Stomach (tissue), 19 donors: Measurements from ENCODE around the gene RSPH10B2. TPM values are rescaled to one million over a fixed set of nuclear protein-coding genes. Genes with fewer than 3 reads are reported as not detected.
A peak's percentile ranks its signal among the peaks of the same experiment; 100 is the strongest.
"Not testable (repeated sequence)": the region's sequence is repeated elsewhere in the genome, so short reads cannot be mapped to it uniquely, and the experiment has no call there.

Experiments used
- DNase-seq, 2 donors: peaks; one replicate each; pipeline versions ENCODE4 v3.0.0 to v3.0.0-alpha.2; 2013 to 2019
- H3K27ac ChIP-seq, 5 donors: fragments of 200-600 bp in 4 of 5; sonication (generic) in 4 of 5; one replicate each; pipeline ENCODE4 v1.5.1; 2013 to 2019; ENCODE audit warnings: mild to moderate bottlenecking in 1 of 5, moderate library complexity in 1 of 5
- H3K27me3 ChIP-seq, 3 donors: fragments of 200-600 bp; sonication (generic); one replicate each; pipeline ENCODE4 v1.5.1; 2017 to 2019; ENCODE audit warnings: mixed run types in 1 of 3
- H3K36me3 ChIP-seq, 4 donors: fragments of 200-600 bp; sonication (generic); 1 replicate in 3 of 4; 2 replicates in 1 of 4; pipeline ENCODE4 v1.5.1; 2016 to 2019
- H3K4me1 ChIP-seq, 4 donors: fragments of 200-600 bp; sonication (generic); one replicate each; pipeline ENCODE4 v1.5.1; 2016 to 2019
- H3K4me3 ChIP-seq, 4 donors: fragments of 200-600 bp; sonication (generic) in 3 of 4; one replicate each; pipeline ENCODE4 v1.5.1; 2016 to 2019; ENCODE audit warnings: mild to moderate bottlenecking in 1 of 4
- H3K9me3 ChIP-seq, 4 donors: fragments of 200-600 bp; sonication (generic); one replicate each; pipeline ENCODE4 v1.5.1; 2016 to 2019
- CTCF ChIP-seq, 7 experiments: fragments of 450-650 bp in 4 of 7; fragments of 200-600 bp in 3 of 7; sonication (generic) in 3 of 7; IDR thresholded peaks; one replicate each; pipeline ENCODE4 v1.5.1; 2016 to 2019; ENCODE audit warnings: antibody characterized with exemption in 7 of 7, control low read depth in 2 of 7, mild to moderate bottlenecking in 1 of 7
- EP300 ChIP-seq: sonication (generic); formaldehyde crosslinking; IDR thresholded peaks from one replicate; pipeline ENCODE4 v1.6.1; 2017; ENCODE audit warnings: antibody characterized with exemption
- POLR2A ChIP-seq, 4 donors: fragments of 450-650 bp; IDR thresholded peaks; one replicate each; pipeline ENCODE4 v1.6.1; 2016; ENCODE audit warnings: antibody characterized with exemption in 4 of 4, control low read depth in 2 of 4, mild to moderate bottlenecking in 1 of 4, moderate library complexity in 1 of 4
- POLR2AphosphoS5 ChIP-seq, 3 donors: sonication (generic); formaldehyde crosslinking; IDR thresholded peaks; one replicate each; pipeline ENCODE4 v1.6.1; 2016; ENCODE audit warnings: antibody characterized with exemption in 3 of 3
- WGBS, 5 donors: extraction: QIAGEN DNeasy Blood & Tissue Kit in 3 of 5; methylation state at CpG; one replicate each; pipeline versions ENCODE4 v1.1.5 to v1.1.7; 2013 to 2018; 5-methylcytosine and 5-hydroxymethylcytosine counted together
- intact Hi-C: fragments of 100-400 bp; cut with DNase I; formaldehyde crosslinking; loops from one replicate; pipeline ENCODE4 v1.15.1; 2023; ENCODE audit warnings: low total_unique reads
- long read RNA-seq, 10 donors: transcript quantifications; one replicate each; lab custom pipeline, GENCODE V29; 2026
- polyA plus RNA-seq, 3 donors: library from polyadenylated mRNA; stranded (reverse); fragments of 200-250 nt; gene quantifications; one replicate each; pipeline ENCODE4 v1.2.3, GENCODE V29; 2013
- total RNA-seq, 5 donors: library from RNA; depleted of rRNA; stranded (reverse); fragments of >200 nt; gene quantifications; one replicate each; pipeline versions ENCODE4 v1.1.0 to v1.2.3, GENCODE V29; 2014 to 2016
- donor health status: healthy with polysubstance abuse.
- donor health status: Bipolar disorder and iron deficiency.
- donor health status: healthy.

RSPH10B2 gene
- total RNA-seq (1 to 10 TPM in 1 of 5 donors, not detected in 4; 1.3 TPM), polyA plus RNA-seq (not detected)
- long read RNA-seq, donor 1, result 0 reads
- long read RNA-seq, donor 2, result 0 reads
- long read RNA-seq, donor 3, result 0 reads
- long read RNA-seq, donor 4, result 0 reads
- long read RNA-seq, donor 5, partial matches to known transcripts, result 5 of 12 reads
- long read RNA-seq, donor 5, other reads (novel, unspliced or antisense), result 7 of 12 reads
- long read RNA-seq, donor 6, result 0 reads
- long read RNA-seq, donor 7, result 0 reads
- long read RNA-seq, donor 8, result 0 reads
- long read RNA-seq, donor 9, result 0 reads
- long read RNA-seq, donor 10, result 0 reads

GRCh38 chr7:6753964-6754363, at the start of gene RSPH10B2:
RSPH10B2 (plus strand) TSS chr7:6754103; CDS start chr7:6757678, 3,575 bp downstream.
- intact Hi-C loops, H3K9me3 ChIP-seq, H3K36me3 ChIP-seq, DNase-seq, H3K27me3 ChIP-seq, H3K4me1 ChIP-seq, H3K27ac ChIP-seq, H3K4me3 ChIP-seq: not testable (repeated sequence)
- WGBS, 5 donors, result 3 to 9% (median 5%) methylated on average over 11 to 23 of the region's 38 CpGs; no CpG with 5 or more reads in 2 of the 5 donors

- H3K36me3 ChIP-seq, result peaks cover 21 to 37% (median 32%) of the 10 kb centered on the region in 4 donors
These were observed 47.8 kb upstream of the RSPH10B2 start for GRCh38 chr7:6705959-6706665.

GRCh38 chr7:6706666-6707407, 47.1 kb upstream of the RSPH10B2 start, which contains the start of gene ZNF12:
ZNF12 (minus strand) TSS chr7:6706947; CDS start chr7:6705173, 1,774 bp downstream.
- Histone ChIP-seq H3K27ac (peak within 1 kb of the TSS; percentile 78 to 96 (median 90)), H3K4me3 (peak within 1 kb of the TSS; percentile 87 to 100 (median 98)), H3K4me1 (peaks cover 22 to 37% (median 35%) of the 10 kb centered on the region in 4 donors), H3K36me3 (peaks cover 15 to 30% (median 24%) of the 10 kb centered on the region in 4 donors), H3K9me3 (peaks cover 0 to 17% (median 8%) of the 10 kb centered on the region in 4 donors), H3K27me3 (peaks cover 0 to 21% (median 7%) of the 10 kb centered on the region in 3 donors)
- 1 to 7% (median 1%) methylated on average over 22 to 65 of the region's 65 CpGs for WGBS, 5 donors
- intact Hi-C loops, result no loop called here
- TF ChIP-seq POLR2A (IDR thresholded peaks at IDR 0.05) (peak in 1 of 4 donors; percentile 23), EP300 (no peak), POLR2AphosphoS5 (IDR thresholded peaks at IDR 0.05) (peak; percentile 84 to 93 (median 90))
- peak; percentile 98 to 99 for DNase-seq

More at GRCh38 chr7:6705959-6706665, 47.8 kb upstream of the RSPH10B2 start:
- Histone ChIP-seq H3K27me3 (peaks cover 0 to 20% (median 7%) of the 10 kb centered on the region in 3 donors), H3K27ac (peak overlapping the region; percentile 78 to 96 (median 90)), H3K4me1 (peaks cover 22 to 37% (median 35%) of the 10 kb centered on the region in 4 donors), H3K9me3 (peaks cover 0 to 24% (median 11%) of the 10 kb centered on the region in 4 donors), H3K4me3 (peak overlapping the region; percentile 87 to 100 (median 98))
- 0% methylated on average over 23 to 47 of the region's 47 CpGs for WGBS, 5 donors
- intact Hi-C loops, result no loop called here
- DNase-seq, result peak; percentile 28 to 73
- no peak for TF ChIP-seq EP300
- TF ChIP-seq POLR2A (IDR thresholded peaks at IDR 0.05), result peak in 1 of 4 donors; percentile 14

GRCh38 chr7:6708304-6708703, 45.6 kb upstream of the RSPH10B2 start:
- Histone ChIP-seq H3K27ac (no peak overlapping the region), H3K4me3 (no peak overlapping the region), H3K27me3 (peaks cover 0 to 21% (median 7%) of the 10 kb centered on the region in 3 donors), H3K9me3 (peaks cover 0 to 9% (median 5%) of the 10 kb centered on the region in 4 donors), H3K36me3 (peaks cover 10 to 21% (median 16%) of the 10 kb centered on the region in 4 donors), H3K4me1 (peaks cover 17 to 33% (median 30%) of the 10 kb centered on the region in 4 donors)
- intact Hi-C loops, result no loop called here
- TF ChIP-seq EP300, result no peak
- TF ChIP-seq POLR2AphosphoS5 (IDR thresholded peaks at IDR 0.05), result no peak
- TF ChIP-seq POLR2A (IDR thresholded peaks at IDR 0.05), result no peak
- no peak for TF ChIP-seq CTCF (IDR thresholded peaks at IDR 0.05)
- 78 to 90% (median 82%) methylated on average over 3 of the region's 3 CpGs for WGBS, 5 donors
- no peak for DNase-seq

- H3K27ac ChIP-seq, result no peak overlapping the region
- peaks cover 12 to 23% (median 21%) of the 10 kb centered on the region in 4 donors for H3K4me1 ChIP-seq
- H3K27me3 ChIP-seq, result peaks cover 0 to 21% (median 7%) of the 10 kb centered on the region in 3 donors
- no peak for DNase-seq
- H3K4me3 ChIP-seq, result no peak overlapping the region
- TF ChIP-seq POLR2A (IDR thresholded peaks at IDR 0.05) (no peak), POLR2AphosphoS5 (IDR thresholded peaks at IDR 0.05) (no peak), CTCF (IDR thresholded peaks at IDR 0.05) (no peak), EP300 (no peak)
- intact Hi-C loops, result no loop called here
- H3K9me3 ChIP-seq, result no peaks in the 10 kb centered on the region
- 86 to 100% (median 91%) methylated on average over 5 to 6 of the region's 6 CpGs for WGBS, 5 donors
- H3K36me3 ChIP-seq, result peaks cover 0 to 6% (median 3%) of the 10 kb centered on the region in 4 donors
These were observed 44.1 kb upstream of the RSPH10B2 start for GRCh38 chr7:6709808-6710207.
